NT2/D1 (cell line): ENCODE data around the gene TRAPPC1.
"Not testable (repeated sequence)": the region's sequence is repeated elsewhere in the genome, so short reads cannot be mapped to it uniquely, and the experiment has no call there.

Experiments
- DNase-seq: peaks from one replicate; pipeline ENCODE4 v3.0.0-alpha.2; 2011; ENCODE audit warnings: low read depth, low spot score
- H3K27me3 ChIP-seq: 2 replicates; pipeline ENCODE4 v1.6.0; 2011; ENCODE audit warnings: mild to moderate bottlenecking; ENCODE audit not compliant: insufficient read length, insufficient read depth
- H3K36me3 ChIP-seq: 2 replicates; pipeline ENCODE4 v1.6.1; 2011; ENCODE audit warnings: mild to moderate bottlenecking, low read length, mixed read lengths; ENCODE audit not compliant: insufficient read depth, insufficient read length
- H3K4me1 ChIP-seq: 2 replicates; pipeline ENCODE4 v1.5.1; 2011; ENCODE audit not compliant: insufficient read depth, insufficient read length
- H3K4me3 ChIP-seq: 2 replicates; pipeline ENCODE4 v1.5.1; 2011; ENCODE audit warnings: low read depth; ENCODE audit not compliant: insufficient read length
- H3K9ac ChIP-seq: 2 replicates; pipeline ENCODE4 v1.6.0; 2011; ENCODE audit warnings: low read depth; ENCODE audit not compliant: insufficient read length
- H3K9me3 ChIP-seq: 2 replicates; pipeline ENCODE4 v1.5.1; 2011; ENCODE audit warnings: mild to moderate bottlenecking, low read length; ENCODE audit not compliant: insufficient read depth
- SUZ12 ChIP-seq: IDR thresholded peaks from 2 replicates; pipeline ENCODE4 v1.6.1; 2011; ENCODE audit not compliant: insufficient read length, insufficient read depth; ENCODE audit errors: extremely low read depth
- YY1 ChIP-seq: IDR thresholded peaks from 2 replicates; pipeline ENCODE4 v1.6.1; 2011; ENCODE audit not compliant: insufficient read length, insufficient read depth
- ZNF274 ChIP-seq: IDR thresholded peaks from 2 replicates; pipeline ENCODE4 v1.6.1; 2011; ENCODE audit warnings: mild to moderate bottlenecking, low read depth, low read length

TRAPPC1 gene

DNA sequence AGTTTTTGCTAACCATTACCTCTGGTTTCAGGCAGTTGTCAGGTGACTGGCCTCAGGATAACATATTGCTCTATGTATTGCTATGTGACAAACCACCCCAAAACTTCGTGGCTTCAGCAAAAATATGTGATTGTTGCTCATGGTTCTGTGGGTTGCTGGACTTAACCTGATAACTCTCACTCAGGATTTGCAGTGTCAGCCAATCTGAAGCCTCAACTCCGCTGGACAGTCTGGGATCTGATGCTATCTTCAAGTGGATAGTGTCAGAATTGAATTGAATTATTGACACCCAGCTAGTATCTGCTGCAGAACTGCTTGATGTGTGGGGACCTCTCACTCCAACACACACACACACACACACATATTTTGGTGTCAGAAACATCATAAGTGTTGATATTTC is 36.0 kb upstream of the TRAPPC1 start:
- Histone ChIP-seq H3K4me1 (no peaks in the 10 kb centered on the region), H3K9ac (no peak overlapping the region)
- TF ChIP-seq SUZ12 (no peak), ZNF274 (no peak), YY1 (no peak)

DNA sequence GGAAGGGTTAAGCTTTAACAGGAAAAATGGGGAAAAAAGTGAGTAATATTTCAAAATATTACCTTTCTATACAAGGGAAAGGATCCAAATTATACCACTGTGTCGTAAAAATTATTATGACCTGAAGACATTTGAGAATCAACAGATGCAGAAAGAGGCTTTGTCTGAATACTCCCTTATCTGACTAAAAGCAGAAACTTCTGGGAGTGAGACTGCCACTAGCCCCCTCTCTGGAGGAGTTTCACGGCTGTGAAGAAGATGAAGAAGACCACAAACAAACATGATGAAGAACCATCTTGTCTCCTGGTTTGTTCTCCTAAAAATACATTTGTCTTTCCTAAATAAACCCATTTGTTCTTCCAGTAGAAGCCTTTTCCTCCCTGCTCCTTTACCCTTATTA is 29.7 kb upstream of the TRAPPC1 start:
- no peak for DNase-seq
- no peaks in the 10 kb centered on the region for H3K36me3 ChIP-seq
- peaks cover 3% of the 10 kb centered on the region for H3K4me1 ChIP-seq
- no peak for TF ChIP-seq YY1
- no peak for TF ChIP-seq ZNF274
- TF ChIP-seq SUZ12 = no peak
- H3K9ac ChIP-seq = no peak overlapping the region
- H3K4me3 ChIP-seq = no peak overlapping the region
- H3K27me3 ChIP-seq = no peaks in the 10 kb centered on the region
- H3K9me3 ChIP-seq = no peaks in the 10 kb centered on the region

More for the DNA sequence above, 36.0 kb upstream of the TRAPPC1 start:
- no peak for DNase-seq
- H3K9me3 ChIP-seq = no peaks in the 10 kb centered on the region
- no peak overlapping the region for H3K4me3 ChIP-seq
- H3K36me3 ChIP-seq = no peaks in the 10 kb centered on the region
- no peaks in the 10 kb centered on the region for H3K27me3 ChIP-seq

DNA sequence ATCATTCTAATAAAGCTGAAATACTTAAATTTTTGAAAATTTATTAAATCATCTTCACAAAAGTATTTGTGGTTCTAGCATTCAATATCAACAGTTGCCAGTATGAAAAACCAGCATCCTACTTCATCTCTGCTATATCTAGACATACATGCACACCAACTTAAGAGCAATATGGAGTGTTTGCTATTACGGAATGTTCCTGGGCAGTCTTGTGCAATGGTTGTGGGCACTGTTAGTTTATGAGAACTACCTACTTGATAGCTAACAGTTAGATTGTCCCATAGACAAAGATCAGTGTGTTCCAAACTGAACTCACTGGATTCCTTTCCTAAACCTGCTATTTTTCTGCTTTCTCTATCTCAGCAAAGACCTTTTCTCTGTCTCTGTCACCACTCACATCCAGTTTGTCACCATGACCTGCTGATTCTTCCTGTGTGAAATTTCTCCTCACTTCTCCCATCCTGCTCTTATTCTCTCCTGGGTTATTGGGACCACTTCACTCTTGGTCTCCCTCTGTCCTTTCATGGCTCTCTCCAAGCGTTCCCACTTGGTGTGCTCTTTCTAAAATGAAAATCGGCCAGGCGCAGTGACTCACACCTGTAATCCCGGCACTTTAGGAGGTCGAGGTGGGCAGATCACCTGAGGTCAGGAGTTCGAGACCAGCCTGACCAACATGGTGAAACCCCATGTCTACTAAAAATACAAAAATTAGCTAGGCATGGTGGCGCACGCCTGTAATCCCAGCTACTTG is 27.9 kb upstream of the TRAPPC1 start:
- TF ChIP-seq ZNF274 (no peak), YY1 (no peak), SUZ12 (no peak)
- H3K9ac ChIP-seq = no peak overlapping the region
- H3K36me3 ChIP-seq = no peaks in the 10 kb centered on the region
- H3K9me3 ChIP-seq = no peaks in the 10 kb centered on the region
- no peak overlapping the region for H3K4me3 ChIP-seq
- H3K4me1 ChIP-seq = peaks cover 3% of the 10 kb centered on the region
- DNase-seq = no peak
- no peaks in the 10 kb centered on the region for H3K27me3 ChIP-seq

DNA sequence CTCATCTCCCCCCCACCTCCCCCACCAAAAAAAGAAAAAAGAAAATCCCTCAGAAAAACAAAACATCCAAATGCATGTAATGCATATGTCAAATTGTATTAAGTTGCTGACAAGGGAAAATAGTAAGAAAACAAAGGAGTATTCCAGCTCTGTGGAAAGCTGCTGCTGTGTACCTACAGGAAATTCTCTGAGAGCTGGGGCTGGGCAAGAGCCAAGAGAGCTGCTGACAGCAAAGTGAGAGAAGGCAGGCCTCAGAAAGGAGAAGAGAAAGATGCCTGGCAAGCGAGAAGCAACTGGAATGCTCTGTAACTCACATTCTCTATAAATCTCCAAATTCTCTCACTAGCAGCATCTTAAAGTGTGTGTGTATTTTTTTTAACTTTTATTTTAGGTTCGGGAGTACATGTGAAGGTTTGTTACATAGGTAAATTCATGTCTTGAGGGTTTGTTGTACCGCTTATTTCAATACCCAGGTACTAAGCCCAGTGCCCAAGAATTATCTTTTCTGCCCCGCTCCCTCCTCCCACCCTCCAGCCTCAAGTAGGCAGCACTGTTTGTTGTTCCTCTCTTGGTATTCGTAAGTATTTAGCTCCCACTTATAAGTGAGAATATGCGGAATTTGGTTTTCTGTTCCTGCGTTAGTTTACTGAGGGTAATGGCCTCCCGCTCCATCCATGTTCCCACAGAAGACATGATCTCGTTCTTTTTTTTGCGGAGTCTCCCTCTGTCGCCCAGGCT is 24.7 kb upstream of the TRAPPC1 start:
- Histone ChIP-seq H3K4me1 (peaks cover 5% of the 10 kb centered on the region), H3K36me3 (no peaks in the 10 kb centered on the region), H3K9ac (no peak overlapping the region), H3K4me3 (no peak overlapping the region), H3K9me3 (no peaks in the 10 kb centered on the region), H3K27me3 (no peaks in the 10 kb centered on the region)
- no peak for DNase-seq
- no peak for TF ChIP-seq ZNF274
- no peak for TF ChIP-seq SUZ12
- no peak for TF ChIP-seq YY1

DNA sequence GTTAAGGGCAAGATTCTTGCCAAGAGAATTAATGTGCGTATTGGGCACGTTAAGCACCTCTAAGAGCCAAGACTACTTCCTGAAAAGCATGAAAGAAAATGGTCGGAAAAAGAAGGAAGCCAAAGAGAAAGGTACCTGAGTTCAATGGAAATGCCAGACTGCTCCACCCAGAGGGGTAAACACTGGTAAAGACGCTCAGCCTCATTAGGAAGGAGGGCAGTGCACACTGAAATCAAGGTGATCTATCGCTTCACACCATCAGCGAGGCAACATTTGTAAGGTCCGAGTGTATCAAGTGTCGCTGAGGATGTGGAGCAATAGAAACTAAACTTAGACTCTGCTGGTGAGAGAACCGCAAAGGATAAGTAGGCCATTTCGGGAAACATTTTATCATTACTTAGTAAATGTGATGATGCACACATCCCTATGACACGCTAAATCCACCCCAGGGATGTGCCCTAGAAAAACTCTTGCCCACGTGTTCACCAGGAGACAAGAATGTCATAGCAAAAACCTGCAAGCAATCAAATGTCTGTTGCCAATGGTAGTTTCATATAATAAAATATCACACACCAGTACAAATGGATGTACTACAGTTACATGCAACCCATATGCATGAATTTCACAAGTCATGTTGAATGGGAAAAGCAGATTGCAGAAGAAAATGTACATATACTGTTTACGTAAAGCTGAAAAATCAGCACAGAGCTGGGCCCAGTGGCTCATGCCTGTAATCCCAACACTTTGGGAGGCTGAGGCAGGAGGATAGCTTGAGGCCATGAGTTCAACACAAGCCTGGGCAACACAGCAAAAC is 23.9 kb upstream of the TRAPPC1 start:
- H3K9me3 ChIP-seq = no peaks in the 10 kb centered on the region
- H3K4me1 ChIP-seq = peaks cover 5% of the 10 kb centered on the region
- H3K36me3 ChIP-seq = no peaks in the 10 kb centered on the region
- no peak for DNase-seq
- TF ChIP-seq YY1 (no peak), ZNF274 (no peak), SUZ12 (no peak)
- H3K4me3 ChIP-seq = no peak overlapping the region
- H3K27me3 ChIP-seq = no peaks in the 10 kb centered on the region
- no peak overlapping the region for H3K9ac ChIP-seq

DNA sequence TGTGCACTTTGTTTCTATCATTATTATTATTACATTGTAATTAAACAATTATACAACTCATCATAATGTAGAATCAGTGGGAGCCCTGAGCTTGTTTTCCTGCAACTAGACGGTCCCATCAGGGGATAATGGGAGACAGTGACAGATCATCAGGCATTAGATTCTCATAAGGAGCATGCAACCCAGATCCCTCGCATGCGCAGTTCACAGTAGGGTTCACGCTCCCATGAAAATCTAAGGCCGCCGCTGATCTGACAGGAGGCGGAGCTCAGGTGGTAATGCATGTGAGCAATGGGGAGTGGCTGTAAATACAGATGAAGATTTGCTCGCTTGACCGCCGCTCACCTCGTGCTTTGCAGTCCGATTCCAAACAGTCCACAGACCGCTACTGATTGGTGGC is 21.5 kb upstream of the TRAPPC1 start:
- H3K9me3 ChIP-seq, H3K4me3 ChIP-seq, H3K27me3 ChIP-seq, H3K9ac ChIP-seq, DNase-seq, H3K4me1 ChIP-seq: not testable (repeated sequence)
- peaks cover 16% of the 10 kb centered on the region for H3K36me3 ChIP-seq

DNA sequence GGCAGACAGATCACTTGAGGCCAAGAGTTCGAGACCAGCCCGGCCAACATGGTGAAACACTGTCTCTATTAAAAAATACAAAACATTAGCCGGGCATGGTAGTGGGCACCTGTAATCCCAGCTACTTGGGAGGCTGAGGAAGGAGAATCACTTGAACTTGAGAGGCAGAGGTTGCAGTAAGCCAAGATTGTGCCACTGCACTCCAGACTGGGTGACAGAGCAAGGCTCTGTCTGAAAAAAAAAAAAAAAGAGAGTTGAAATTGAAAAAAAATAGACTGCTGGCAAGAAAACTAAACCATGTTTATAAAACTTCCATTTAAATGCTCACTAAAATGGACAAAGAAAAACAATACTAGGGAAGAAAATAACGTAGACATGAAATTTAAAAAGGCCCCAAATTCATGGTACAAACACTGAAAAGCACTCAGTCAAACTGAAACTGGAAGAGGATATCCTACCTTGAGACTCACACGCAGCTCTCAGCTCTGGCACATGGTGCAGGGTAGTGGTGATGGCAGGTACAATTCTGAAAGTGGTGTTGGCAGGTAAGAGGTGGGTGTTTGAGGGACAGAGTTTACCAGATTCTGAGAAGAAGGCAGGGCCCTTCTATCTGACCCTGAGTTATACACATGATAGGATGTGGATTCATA is 19.5 kb upstream of the TRAPPC1 start:
- TF ChIP-seq SUZ12 = no peak
- no peak for TF ChIP-seq YY1
- no peak for TF ChIP-seq ZNF274
- Histone ChIP-seq H3K9me3 (no peaks in the 10 kb centered on the region), H3K27me3 (no peaks in the 10 kb centered on the region), H3K9ac (no peak overlapping the region), H3K4me3 (no peak overlapping the region), H3K4me1 (peaks cover 3% of the 10 kb centered on the region), H3K36me3 (peaks cover 28% of the 10 kb centered on the region)
- no peak for DNase-seq
